G401 (cell line): Measurements from ENCODE around the gene KRT82. TPM values are rescaled to one million over a fixed set of nuclear protein-coding genes. Genes with fewer than 3 reads are reported as not detected.
"Not testable (repeated sequence)": the region's sequence is repeated elsewhere in the genome, so short reads cannot be mapped to it uniquely, and the experiment has no call there.

ENCODE experiments used
- DNase-seq: peaks from one replicate; pipeline ENCODE4 v3.0.0-alpha.2; 2015; ENCODE audit warnings: low spot score
- in situ Hi-C: cut with HindIII; loops from 2 replicates; pipeline ENCODE4 v1.10.0; 2016; ENCODE audit warnings: low sequenced_read_pairs, mixed read lengths
- total RNA-seq: library from RNA; depleted of rRNA; stranded (reverse); fragments of >200 nt; shearing (Covaris generic); gene quantifications from 2 replicates; pipeline ENCODE4 v1.2.3, GENCODE V29; 2014; rRNA removed

Gene KRT82
- total RNA-seq, 1 experiment from 2014 or later: not detected

DNA sequence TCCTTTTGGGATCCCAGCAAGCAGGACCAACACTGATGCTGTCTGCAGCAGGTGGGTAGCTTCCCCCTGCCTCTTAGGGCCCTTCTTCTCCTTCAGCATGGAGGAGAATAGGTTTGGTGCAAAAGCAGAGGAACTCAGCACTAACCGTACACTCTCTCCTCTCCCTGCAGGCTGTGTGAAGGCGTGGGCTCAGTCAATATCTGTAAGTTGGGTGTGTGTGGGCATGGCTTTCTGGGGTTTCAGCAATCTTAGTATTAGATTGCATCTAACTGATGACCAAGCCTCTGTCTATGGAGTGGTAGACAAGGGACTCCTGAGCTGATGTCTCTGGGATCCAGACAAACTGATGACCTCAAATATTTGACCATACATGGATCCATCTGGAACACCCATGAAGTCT is 53.2 kb downstream of the KRT82 start:
- in situ Hi-C loops: no loop called here
- DNase-seq: no peak

DNA sequence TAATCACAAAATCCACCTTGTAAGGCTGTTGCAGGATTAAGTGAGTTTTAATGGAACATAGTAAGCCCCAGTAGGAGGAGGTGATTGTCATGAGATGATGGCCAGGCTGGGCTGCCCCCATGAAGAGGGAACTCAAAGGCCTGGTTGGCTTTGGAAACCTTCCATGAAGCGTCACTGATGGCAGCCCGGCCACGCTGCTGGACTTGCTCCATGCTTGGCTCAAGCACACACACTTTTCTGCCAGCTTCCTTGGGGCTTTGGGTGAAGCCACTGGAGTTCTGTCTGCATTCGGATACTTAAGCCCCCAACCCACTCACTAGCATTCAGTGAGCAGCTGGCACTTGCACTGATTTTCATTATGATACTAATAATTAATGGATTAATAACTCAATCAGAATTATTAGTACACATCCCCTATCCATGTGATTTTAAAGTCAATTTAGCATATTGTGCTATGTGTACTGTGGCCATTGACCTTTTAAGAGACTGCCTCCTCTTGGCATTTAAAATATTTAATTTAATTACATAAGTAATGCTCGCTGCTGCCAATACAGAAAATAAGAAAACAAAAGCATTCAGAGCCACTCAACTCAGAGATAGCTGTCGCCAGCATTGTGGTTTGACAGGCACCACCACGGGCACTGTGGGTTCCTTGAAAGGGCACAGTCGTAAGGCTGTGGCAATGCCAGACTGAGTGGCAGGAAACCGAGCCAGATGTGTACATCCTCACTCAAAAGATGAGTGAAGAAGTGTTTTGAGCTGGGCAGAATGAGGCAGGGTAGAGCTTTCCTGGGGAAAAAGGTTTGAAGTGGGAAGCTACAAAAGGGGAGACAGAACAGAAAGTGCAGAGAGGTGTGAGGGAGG is 54.7 kb downstream of the KRT82 start:
- peak; percentile 26 for DNase-seq
- in situ Hi-C loops: no loop called here

DNA sequence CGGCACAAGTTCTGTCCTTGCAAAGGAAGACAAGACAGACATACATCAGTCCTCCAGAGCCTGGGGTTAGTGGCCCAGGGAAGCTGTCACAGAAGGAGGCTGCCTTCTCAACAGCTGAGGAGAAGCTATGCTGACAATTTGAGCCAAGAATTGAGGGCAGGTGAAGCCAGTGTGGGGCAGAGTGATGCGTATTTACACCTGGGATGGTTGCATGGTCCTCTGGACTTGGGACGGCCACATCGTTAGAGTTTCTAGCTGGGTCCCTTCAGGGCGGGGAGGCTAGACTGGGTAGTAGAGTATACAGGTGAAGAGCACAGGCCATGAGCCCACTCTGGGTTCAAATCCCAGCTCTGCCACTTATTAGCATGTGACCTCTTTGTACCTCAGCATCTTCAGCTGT is 55.3 kb downstream of the KRT82 start:
- DNase-seq: no peak
- in situ Hi-C loops: no loop called here

DNA sequence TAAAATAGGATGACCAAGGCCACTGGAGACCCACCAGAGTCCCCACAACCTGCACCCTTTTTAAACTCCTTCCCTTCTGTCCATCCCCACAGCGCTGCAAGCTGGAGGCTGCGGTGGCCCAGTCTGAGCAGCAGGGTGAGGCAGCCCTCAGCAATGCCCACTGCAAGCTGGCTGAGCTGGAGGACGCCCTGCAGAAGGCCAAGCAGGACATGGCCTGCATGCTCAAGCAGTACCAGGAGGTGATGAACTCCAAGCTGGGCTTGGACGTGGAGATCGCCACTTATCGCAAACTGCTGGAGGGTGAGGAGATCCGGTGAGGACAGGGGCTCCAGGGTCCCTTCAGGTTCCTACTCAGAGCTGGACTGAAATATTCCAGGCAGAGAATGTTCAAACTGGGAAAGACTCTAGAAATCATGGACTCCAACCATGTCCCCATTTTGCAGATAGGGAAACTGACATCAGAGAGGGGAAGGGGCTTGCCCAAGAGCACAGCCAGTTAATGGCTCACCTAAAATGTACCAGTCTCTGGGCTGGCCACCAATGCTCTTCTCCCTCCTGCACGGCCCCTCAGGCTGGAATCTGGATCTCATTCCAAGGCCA is 56.0 kb downstream of the KRT82 start:
- DNase-seq: no peak
- in situ Hi-C loops: no loop called here

DNA sequence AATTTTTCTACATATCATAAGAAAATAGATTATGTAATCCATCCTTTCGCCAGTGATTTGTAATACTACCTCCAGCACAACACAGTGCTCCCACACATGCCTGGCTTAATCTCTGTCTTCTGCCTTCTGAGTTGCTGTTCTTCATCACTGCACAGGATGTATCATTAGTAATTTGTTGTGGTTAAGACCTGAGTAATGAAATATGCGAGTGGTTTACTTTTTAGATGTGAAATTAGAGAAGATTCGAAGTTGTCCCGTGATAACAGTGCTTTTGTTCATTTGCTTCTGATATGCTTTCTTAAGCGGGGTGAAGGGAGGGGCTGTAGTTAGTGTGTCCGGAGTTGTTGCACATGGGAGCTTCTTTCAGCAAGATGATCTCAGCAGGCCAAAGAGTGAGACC is 56.9 kb downstream of the KRT82 start:
- no peak for DNase-seq
- in situ Hi-C loops: no loop called here

DNA sequence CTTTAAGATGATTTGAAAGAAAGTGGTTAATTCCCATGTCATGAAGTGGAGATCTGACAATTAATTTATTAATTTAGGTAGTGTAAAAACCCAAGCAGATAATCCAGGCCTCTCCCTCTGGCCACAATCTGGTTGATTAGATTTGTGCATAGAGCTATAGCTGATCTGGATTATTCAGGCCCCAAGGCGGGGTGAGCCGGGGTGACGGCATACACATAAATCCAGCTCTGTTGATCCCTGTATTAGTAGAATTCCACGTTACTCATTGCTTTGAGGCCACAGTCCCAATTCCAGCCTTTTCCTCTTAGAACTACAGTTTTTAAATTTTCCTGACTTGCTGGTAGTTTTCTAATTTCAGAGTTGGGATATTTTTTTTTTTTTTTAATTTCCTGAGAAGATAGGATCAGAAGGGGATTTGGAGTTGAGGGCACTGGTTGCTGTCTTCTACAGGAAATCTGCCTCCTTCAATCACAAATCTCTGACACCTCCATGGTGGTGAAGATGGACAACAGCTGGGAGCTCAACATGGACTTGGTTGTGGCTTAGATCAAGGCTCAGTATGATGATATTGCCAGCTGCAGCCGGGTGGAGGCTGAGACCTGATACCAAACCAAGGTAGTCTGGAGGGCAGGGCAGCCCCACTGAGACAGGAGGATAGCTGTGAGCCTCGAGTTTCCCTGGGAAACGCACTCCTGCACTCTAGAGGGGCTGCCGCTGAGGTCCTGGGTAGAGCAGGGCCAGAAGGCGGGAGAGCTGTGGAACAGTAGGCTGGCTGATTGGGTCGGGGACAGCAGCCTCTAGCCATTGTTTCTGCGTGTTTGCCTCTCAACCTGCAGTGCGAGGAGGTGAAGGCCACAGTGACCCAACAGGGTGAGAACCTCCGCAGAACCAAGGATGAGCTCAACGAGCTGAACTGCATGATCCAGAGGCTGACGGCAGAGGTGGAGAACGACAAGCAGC is 58.3 kb downstream of the KRT82 start:
- in situ Hi-C loops: no loop called here
- DNase-seq: no peak

DNA sequence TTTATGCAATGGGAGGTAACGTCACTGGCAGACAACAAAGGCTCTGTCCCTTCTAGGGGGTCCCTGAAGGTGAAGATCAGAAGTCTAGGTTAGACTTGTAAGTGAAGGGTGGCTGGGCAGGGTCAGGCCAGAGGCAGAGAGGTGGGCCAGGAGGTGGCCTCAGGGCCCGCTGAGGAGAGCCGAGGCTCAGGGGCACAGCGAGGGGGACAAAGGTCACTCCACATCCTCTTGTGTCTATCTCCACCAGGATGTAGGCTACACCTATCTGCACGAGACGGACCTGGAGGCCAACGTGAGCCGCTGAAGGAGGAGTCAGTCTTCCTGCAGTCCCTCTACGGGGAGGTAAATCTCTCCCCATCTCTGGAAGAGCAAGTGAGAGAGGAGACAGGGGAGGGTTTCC is 59.1 kb downstream of the KRT82 start:
- in situ Hi-C loops: no loop called here
- DNase-seq: no peak

DNA sequence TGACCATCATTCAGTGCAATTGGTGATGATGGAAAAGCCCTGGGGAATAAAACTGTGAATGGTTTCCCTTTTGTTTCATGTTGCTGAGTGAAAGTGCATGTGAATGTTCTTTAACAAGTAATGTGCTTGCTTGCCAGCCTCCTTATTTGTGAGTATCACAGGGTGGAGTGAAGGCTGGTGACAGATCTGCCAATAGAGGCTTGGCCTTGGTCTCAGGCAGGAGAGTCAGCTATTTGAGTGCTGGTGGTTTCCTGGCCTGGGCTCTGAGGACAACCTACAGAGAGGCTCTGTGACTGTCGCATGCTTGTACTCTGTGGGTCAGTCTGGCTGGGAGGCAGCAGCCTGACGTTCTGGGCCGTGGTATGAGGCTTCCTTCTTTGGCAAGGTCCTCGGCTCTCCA is 59.5 kb downstream of the KRT82 start:
- in situ Hi-C loops: no loop called here
- peak; percentile 6 for DNase-seq

DNA sequence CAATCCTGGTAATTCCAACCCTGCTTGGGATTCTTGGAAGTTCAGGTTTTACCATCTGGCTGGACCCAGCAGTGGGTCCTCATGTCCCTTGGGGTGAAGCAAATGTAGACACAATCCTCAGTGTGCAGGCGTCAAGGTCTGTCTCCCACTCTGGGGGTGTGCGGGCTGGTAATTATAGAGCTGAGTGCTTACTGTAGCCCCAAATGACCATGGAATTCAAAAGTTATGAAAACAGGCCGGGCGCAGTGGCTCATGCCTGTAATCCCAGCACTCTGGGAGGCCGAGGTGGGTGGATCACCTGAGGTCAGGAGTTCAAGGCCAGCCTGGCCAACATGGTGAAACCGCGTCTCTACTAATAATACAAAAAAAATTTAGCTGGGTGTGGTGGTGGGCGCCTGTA is 61.1 kb downstream of the KRT82 start:
- in situ Hi-C loops, DNase-seq: not testable (repeated sequence)

DNA sequence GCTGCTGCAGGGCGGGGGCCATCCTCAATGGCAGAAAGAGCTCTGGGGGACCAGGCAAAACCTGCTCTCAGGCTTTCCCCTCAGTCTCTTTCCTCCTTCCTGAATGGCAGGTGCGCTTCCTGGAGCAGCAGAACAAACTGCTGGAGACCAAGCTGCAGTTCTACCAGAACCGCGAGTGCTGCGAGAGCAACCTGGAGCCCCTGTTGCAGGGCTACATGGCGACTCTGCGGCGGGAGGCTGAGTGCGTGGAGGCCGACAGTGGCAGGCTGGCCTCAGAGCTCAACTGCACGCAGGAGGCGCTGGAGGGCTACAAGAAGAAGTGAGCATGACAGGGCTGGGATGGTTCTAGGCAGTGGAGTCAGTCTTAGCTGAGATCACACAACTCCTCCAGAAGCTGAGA is 62.0 kb downstream of the KRT82 start:
- in situ Hi-C loops: no loop called here
- DNase-seq: no peak

Other genes starting within 250 kb of the KRT82 start
- gene KRT80, start 214.3 kb downstream of the KRT82 start, total RNA-seq: 0.37 and 0.44 TPM in 2 replicates
- gene KRT7, start 173.1 kb downstream of the KRT82 start, total RNA-seq: 0.49 TPM in 1 of 2 replicates, not detected in the other
- not detected in 2 replicates for gene KRT86, start 131.7 kb downstream of the KRT82 start, total RNA-seq
- not detected in 2 replicates for gene KRT81, start 114.8 kb downstream of the KRT82 start, total RNA-seq
- gene KRT83, start 84.9 kb downstream of the KRT82 start, total RNA-seq: 0.07 TPM in 1 of 2 replicates, not detected in the other
- gene KRT85, start 38.9 kb downstream of the KRT82 start, total RNA-seq: not detected in 2 replicates
- not detected in 2 replicates for gene KRT84, start 20.7 kb downstream of the KRT82 start, total RNA-seq
- gene KRT75, start 28.0 kb upstream of the KRT82 start, total RNA-seq: 0.20 and 0.43 TPM in 2 replicates
- gene KRT6B, start 45.8 kb upstream of the KRT82 start, total RNA-seq: not detected in 2 replicates
- gene KRT6C, start 67.5 kb upstream of the KRT82 start, total RNA-seq: not detected in 2 replicates
- not detected in 2 replicates for gene KRT6A, start 86.9 kb upstream of the KRT82 start, total RNA-seq
- not detected in 2 replicates for gene KRT5, start 114.1 kb upstream of the KRT82 start, total RNA-seq
- gene KRT71, start 146.8 kb upstream of the KRT82 start, total RNA-seq: not detected in 2 replicates
- not detected in 2 replicates for gene KRT74, start 167.5 kb upstream of the KRT82 start, total RNA-seq
- gene KRT72, start 195.1 kb upstream of the KRT82 start, total RNA-seq: not detected in 2 replicates
- not detected in 2 replicates for gene KRT73, start 212.2 kb upstream of the KRT82 start, total RNA-seq
- gene KRT2, start 245.9 kb upstream of the KRT82 start, total RNA-seq: not detected in 2 replicates